Kidney glomerular epithelial cell (primary cell): Measurements from ENCODE around the gene HABP4.
"Not testable (repeated sequence)": the region's sequence is repeated elsewhere in the genome, so short reads cannot be mapped to it uniquely, and the experiment has no call there.

Experiments
- DNase-seq: peaks from one replicate; lab custom pipeline; 2025; lab: John Stamatoyannopoulos, UW

HABP4 gene

GRCh38 chr9:96498796-96499195 is 48.8 kb downstream of the HABP4 start:
- no peak for DNase-seq

- no peak for DNase-seq
These were observed 49.3 kb downstream of the HABP4 start for GRCh38 chr9:96499257-96499656.

GRCh38 chr9:96500696-96501632 is 51.0 kb downstream of the HABP4 start:
- DNase-seq: no peak

- no peak for DNase-seq
These were observed 51.9 kb downstream of the HABP4 start for GRCh38 chr9:96501633-96502538.

- DNase-seq: no peak
These were observed 52.8 kb downstream of the HABP4 start for GRCh38 chr9:96502539-96503373.

GRCh38 chr9:96503374-96503748 is 53.4 kb downstream of the HABP4 start:
- DNase-seq: not testable (repeated sequence)

GRCh38 chr9:96503918-96504317 is 53.9 kb downstream of the HABP4 start:
- no peak for DNase-seq

GRCh38 chr9:96505316-96505991 is 55.5 kb downstream of the HABP4 start:
- no peak for DNase-seq

GRCh38 chr9:96508227-96508940 is 58.4 kb downstream of the HABP4 start:
- DNase-seq: no peak

- no peak for DNase-seq
These were observed 59.1 kb downstream of the HABP4 start for GRCh38 chr9:96509026-96509425.

- no peak for DNase-seq
These were observed 59.9 kb downstream of the HABP4 start for GRCh38 chr9:96509848-96510247.

- no peak for DNase-seq
These were observed 60.3 kb downstream of the HABP4 start for GRCh38 chr9:96510258-96510657.

- DNase-seq: no peak
These were observed 62.3 kb downstream of the HABP4 start for GRCh38 chr9:96512240-96512639.

- peak; percentile 38 for DNase-seq
These were observed 63.7 kb downstream of the HABP4 start for GRCh38 chr9:96513622-96514021.

- DNase-seq: no peak
These were observed 64.3 kb downstream of the HABP4 start for GRCh38 chr9:96514108-96514799.

GRCh38 chr9:96514800-96515158 is 64.8 kb downstream of the HABP4 start:
- DNase-seq: no peak

- DNase-seq: no peak
These were observed 65.9 kb downstream of the HABP4 start for GRCh38 chr9:96515621-96516470.

- DNase-seq: no peak
These were observed 69.1 kb downstream of the HABP4 start for GRCh38 chr9:96519095-96519494.

- no peak for DNase-seq
These were observed 69.8 kb downstream of the HABP4 start for GRCh38 chr9:96519787-96520186.
